ENCODE results near the gene NMNAT2.

NMNAT2 gene

DNA sequence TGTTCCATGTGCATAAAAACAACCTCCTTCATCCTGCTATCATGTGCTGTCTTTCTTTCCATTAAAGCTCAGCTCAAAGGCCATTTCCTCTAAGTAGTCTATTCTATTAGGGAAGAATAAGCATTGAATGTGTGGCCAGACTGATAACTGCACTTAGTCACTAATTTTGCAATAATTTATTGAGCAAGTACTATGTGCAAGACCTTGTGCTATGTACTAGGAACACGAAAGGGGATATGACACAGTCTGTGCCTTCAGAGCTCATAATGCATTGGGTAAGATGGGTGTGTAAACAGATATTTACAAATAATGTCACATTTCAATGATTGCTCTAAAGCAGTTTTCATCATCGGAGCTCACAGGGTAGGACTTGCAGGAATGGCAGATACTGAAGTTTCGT lies 54.2 kb downstream of the NMNAT2 start:
- DNase-seq, result no peak

GRCh38 chr1:183361081-183361480 lies 57.1 kb downstream of the NMNAT2 start:
- DNase-seq, result no peak

DNA sequence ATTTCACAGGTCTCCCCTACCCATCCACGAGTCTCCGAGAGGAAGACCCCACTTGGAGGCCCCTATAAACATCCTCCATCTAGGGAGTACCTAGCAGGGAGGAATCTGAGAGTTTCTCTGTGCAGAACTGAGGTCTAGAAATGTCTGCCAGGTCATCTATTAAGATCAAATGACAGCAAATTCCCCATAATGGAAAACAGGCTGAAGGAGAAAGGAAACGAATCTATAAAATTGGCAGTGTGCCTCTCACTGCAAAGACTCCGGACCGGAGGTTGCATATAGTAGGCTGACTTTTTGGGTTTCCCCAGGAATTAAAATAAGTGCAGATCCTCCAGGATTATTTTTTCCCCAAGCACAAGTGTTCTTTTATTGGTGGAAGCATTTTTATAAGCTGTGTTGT lies 57.7 kb downstream of the NMNAT2 start:
- no peak for DNase-seq

GRCh38 chr1:183356534-183357182 lies 61.5 kb downstream of the NMNAT2 start:
- DNase-seq, result no peak

- no peak for DNase-seq
Observed at GRCh38 chr1:183355797-183356196, 62.4 kb downstream of the NMNAT2 start.

- no peak for DNase-seq
Observed at GRCh38 chr1:183355181-183355580, 63.0 kb downstream of the NMNAT2 start.

- no peak for DNase-seq
Observed at GRCh38 chr1:183353597-183353996, 64.6 kb downstream of the NMNAT2 start.

GRCh38 chr1:183349201-183349711 lies 68.9 kb downstream of the NMNAT2 start:
- no peak for DNase-seq

- no peak for DNase-seq
Observed at GRCh38 chr1:183346276-183346732, 71.9 kb downstream of the NMNAT2 start.

GRCh38 chr1:183339556-183340167 lies 78.5 kb downstream of the NMNAT2 start:
- no peak for DNase-seq

- DNase-seq, result no peak
Observed at GRCh38 chr1:183331091-183331742, 87.0 kb downstream of the NMNAT2 start.

DNA sequence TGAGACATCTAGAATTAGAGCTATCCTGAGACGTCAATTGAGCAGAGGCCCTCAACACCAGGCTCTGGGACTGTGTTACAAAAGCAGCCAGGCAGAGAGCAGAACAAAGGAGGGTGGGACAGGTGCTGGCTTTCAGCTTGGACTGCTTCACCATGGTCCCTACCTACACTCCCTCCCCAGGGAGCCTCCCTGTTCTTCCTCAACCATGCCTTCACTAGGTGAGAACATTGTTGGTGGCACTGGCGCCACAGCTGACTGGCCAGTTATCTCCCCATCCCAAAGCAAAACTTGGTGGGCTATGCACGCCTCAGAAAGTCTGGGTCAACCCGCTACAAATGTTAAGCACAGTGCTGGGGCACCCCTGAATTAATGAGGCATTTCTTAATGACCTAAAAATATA lies 87.8 kb downstream of the NMNAT2 start:
- DNase-seq, result no peak

DNA sequence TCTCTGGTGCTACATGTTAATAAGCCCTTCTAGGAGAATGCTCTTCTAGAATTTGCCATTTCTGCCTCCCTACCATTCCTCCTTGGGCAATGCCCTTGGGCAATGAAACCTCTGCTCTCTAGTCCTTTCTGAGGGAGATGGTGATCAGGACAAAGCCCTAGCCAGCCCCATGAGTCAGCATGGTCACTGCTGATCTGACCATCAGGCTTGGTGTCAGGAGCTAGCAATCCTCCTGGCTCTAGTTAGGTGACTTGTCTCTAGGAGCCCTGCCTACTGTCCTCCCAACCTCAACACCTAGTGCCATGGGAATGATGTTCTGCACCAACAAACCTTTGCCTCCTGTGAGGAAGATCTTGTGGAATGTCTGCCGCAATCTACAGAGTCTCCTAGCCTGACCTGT lies 89.8 kb downstream of the NMNAT2 start:
- no peak for DNase-seq

DNA sequence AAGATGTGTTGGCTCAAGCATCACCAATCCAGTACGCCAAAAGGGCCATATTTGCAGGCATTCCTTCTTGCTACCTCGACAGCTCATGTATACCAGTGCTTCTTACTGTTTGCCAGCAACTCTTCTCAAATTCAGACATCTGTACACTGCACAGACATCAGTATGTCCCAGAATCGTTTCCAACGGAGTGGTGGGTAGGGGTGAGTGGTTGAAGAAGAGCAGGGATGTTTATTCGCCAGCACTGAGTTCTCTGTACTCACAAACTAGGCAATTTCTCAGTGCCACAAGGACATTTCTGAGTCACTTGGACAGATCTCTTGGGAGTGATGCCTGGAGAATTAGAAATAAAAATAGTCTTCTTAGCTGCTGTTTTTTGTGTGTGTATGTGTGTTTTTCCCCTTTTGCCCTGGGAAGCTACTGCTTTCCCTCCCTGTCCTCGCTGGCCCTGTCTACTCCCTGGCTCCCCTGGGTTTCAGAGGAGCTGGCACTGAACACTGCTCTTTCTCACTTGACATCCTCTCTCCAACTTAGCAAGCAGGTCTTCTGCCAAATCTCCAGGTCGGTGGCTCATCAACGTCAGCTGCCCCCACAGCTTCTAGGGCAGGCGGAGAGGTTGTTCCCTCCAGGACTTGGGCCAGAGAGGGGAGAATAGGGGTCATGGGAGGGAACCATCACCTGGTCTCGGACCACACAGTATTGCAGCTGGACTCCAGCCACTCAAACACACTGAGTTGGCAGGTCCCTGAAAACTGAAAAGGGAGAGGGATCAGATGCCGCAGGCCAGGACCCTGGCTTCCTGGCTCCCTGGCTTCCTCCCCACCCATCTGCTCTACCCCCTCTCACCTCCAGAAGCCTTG lies 90.5 kb downstream of the NMNAT2 start:
- DNase-seq, result no peak

GRCh38 chr1:183323849-183324683 lies 94.1 kb downstream of the NMNAT2 start:
- DNase-seq, result no peak

DNA sequence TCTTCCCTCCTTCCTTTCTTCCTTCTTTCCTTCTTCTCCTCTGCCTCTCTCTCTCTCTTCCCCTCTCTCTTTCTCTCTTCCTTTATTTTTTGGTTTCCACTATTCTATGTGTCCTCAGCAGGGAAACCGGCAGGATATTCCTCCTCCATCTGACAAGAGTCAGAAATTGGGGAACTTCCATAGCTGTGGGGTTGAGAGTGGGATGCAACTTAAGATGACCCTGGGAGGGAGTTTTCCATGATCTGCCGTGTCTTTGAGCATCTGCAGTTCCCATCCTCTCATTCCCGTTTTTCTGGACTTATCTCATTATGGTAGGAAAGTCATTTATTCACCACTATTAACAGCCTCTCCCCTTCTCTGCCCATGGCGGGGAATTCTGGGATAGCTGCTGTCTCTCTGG lies 98.6 kb downstream of the NMNAT2 start:
- no peak for DNase-seq

- DNase-seq, result no peak
Observed at GRCh38 chr1:183319051-183319450, 99.1 kb downstream of the NMNAT2 start.

- no peak for DNase-seq
Observed at GRCh38 chr1:183318433-183318832, 99.7 kb downstream of the NMNAT2 start.

- no peak for DNase-seq
Observed at GRCh38 chr1:183315991-183316758, 102.0 kb downstream of the NMNAT2 start.

DNA sequence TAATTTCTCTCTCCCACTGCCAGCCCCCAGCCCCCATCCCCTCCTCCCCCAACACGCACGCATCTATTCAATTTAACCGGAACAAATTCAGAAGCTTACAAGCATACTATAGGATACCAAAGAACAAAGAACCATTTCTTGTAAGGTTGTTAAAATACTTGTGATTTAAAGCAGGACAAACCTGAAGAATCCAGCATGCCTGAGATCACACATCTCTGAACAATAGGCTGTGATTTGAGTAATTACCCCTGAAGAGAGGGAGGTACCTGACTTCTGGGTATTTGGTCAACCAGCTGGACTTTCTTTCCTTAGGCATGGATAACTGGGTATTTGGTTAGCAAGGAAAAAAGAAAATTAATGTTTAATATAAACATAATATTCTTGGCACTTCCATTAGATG lies 105.1 kb downstream of the NMNAT2 start:
- DNase-seq, result no peak

- DNase-seq, result no peak
Observed at GRCh38 chr1:183310753-183311479, 107.3 kb downstream of the NMNAT2 start.
